HCT116 (cell line): ENCODE results near the gene RNF212. TPM values are rescaled to one million over a fixed set of nuclear protein-coding genes. Genes with fewer than 3 reads are reported as not detected.

Source experiments
- ATAC-seq: fragments of 200-7000 bp; cut with Tn5 transposase; 2 replicates; pipeline ENCODE4 v1.9.1; 2020; ENCODE audit warnings: mild to moderate bottlenecking, moderate library complexity
- BruUV-seq: library from RNA; stranded (reverse); fragments of 400-500 nt; replicated peaks from 2 replicates; lab custom pipeline; 2021; lab: Mats Ljungman, UMichigan
- CTCF ChIA-PET: fragments of 300-600 bp; sonication (Branson Sonifier 250); formaldehyde crosslinking; loops from one replicate; lab custom pipeline; 2021; ENCODE audit warnings: antibody characterized with exemption; lab: Charles Lee
- POLR2A ChIA-PET: fragments of 300-600, 350-600 bp; sonication (Branson Sonifier 250); formaldehyde crosslinking; loops from one replicate; lab custom pipeline; 2021; ENCODE audit warnings: antibody characterized with exemption; lab: Charles Lee
- RAD21 ChIA-PET, 2 experiments: fragments of 300-600 bp; sonication (Branson Sonifier 250); formaldehyde crosslinking; loops; one replicate each; lab custom pipeline; 2023; ENCODE audit warnings: low total read pairs in 2 of 2; ENCODE audit not compliant: uncharacterized antibody in 2 of 2, unreplicated experiment in 2 of 2, low non-redundant PET in 1 of 2; lab: Charles Lee
- DNase-seq: peaks from one replicate; pipeline ENCODE4 v3.0.0-alpha.2; 2010; ENCODE audit warnings: low read depth, low spot score
- H2AFZ ChIP-seq: fragments of 200-600 bp; shearing (Covaris generic), sonication (generic); 2 replicates; pipeline ENCODE4 v1.6.1; 2017; ENCODE audit warnings: low read depth, mixed run types, mixed read lengths, antibody characterized with exemption, low read length; ENCODE audit not compliant: poor library complexity, severe bottlenecking
- H3K27ac ChIP-seq: 2 replicates; pipeline ENCODE4 v1.5.1; 2012; ENCODE audit warnings: low read depth, low read length
- H3K27me3 ChIP-seq: fragments of 200-600 bp; sonication (generic); 2 replicates; pipeline ENCODE4 v1.6.1; 2016; ENCODE audit warnings: mixed run types, low read length, mixed read lengths; ENCODE audit not compliant: insufficient read depth
- H3K36me3 ChIP-seq, 2 experiments: fragments of 200-500 bp in 1 of 2; fragments of 200-600 bp in 1 of 2; sonication (Bioruptor generic) in 1 of 2; sonication (generic) in 1 of 2; 2 replicates each; pipeline versions ENCODE4 v1.5.1 to v1.6.1; 2014 to 2016; ENCODE audit warnings: low read length in 2 of 2, inconsistent platforms in 1 of 2, mixed read lengths in 1 of 2, mixed run types in 1 of 2; ENCODE audit not compliant: insufficient read depth in 2 of 2, control insufficient read depth in 1 of 2
- H3K4me1 ChIP-seq, 2 experiments: fragments of 200-600 bp in 1 of 2; sonication (generic) in 1 of 2; 2 replicates each; pipeline versions ENCODE4 v1.5.1 to v1.6.1; 2012 to 2017; ENCODE audit warnings: low read length in 2 of 2, inconsistent platforms in 1 of 2, mild to moderate bottlenecking in 1 of 2, mixed read lengths in 1 of 2, mixed run types in 1 of 2, moderate library complexity in 1 of 2; ENCODE audit not compliant: insufficient read depth in 2 of 2, control insufficient read depth in 1 of 2
- H3K4me2 ChIP-seq: fragments of 200-600 bp; sonication (generic); 2 replicates; pipeline ENCODE4 v1.6.1; 2017; ENCODE audit warnings: mixed run types, low read length, mixed read lengths
- H3K4me3 ChIP-seq, 2 experiments: fragments of 200-600 bp in 1 of 2; sonication (generic) in 1 of 2; replicated peaks in 1 of 2; 2 replicates each; pipeline ENCODE4 v1.5.1; 2011 to 2016; ENCODE audit warnings: low read length in 2 of 2, control low read depth in 1 of 2, low read depth in 1 of 2, mild to moderate bottlenecking in 1 of 2, mixed read lengths in 1 of 2, mixed run types in 1 of 2
- H3K79me2 ChIP-seq: fragments of 200-600 bp; sonication (generic); 2 replicates; pipeline ENCODE4 v1.6.1; 2017; ENCODE audit warnings: mild to moderate bottlenecking, mixed run types, low read length, moderate library complexity, mixed read lengths; ENCODE audit not compliant: insufficient read depth
- H3K9ac ChIP-seq: fragments of 200-600 bp; sonication (generic); 2 replicates; pipeline ENCODE4 v1.6.1; 2016; ENCODE audit warnings: low read length, mixed read lengths
- H3K9me2 ChIP-seq: fragments of 200-600 bp; sonication (generic), shearing (Covaris generic); 2 replicates; pipeline ENCODE4 v1.6.1; 2017; ENCODE audit warnings: mixed run types, mild to moderate bottlenecking, moderate library complexity; ENCODE audit not compliant: insufficient read depth
- H3K9me3 ChIP-seq, 2 experiments: fragments of 200-500 bp in 1 of 2; fragments of 200-600 bp in 1 of 2; sonication (Bioruptor generic) in 1 of 2; sonication (generic) in 1 of 2; 2 replicates each; pipeline ENCODE4 v1.6.1; 2014 to 2017; ENCODE audit warnings: low read length in 2 of 2, mixed read lengths in 2 of 2, inconsistent platforms in 1 of 2, low read depth in 1 of 2, mild to moderate bottlenecking in 1 of 2, mixed run types in 1 of 2, moderate library complexity in 1 of 2; ENCODE audit not compliant: control insufficient read depth in 1 of 2, insufficient read depth in 1 of 2
- H4K20me1 ChIP-seq: fragments of 200-600 bp; sonication (generic), shearing (Covaris generic); 2 replicates; pipeline ENCODE4 v1.6.1; 2017; ENCODE audit warnings: mixed run types, mild to moderate bottlenecking, moderate library complexity; ENCODE audit not compliant: insufficient read depth
- CBX3 ChIP-seq: IDR thresholded peaks from 2 replicates; pipeline ENCODE4 v1.6.1; 2012; ENCODE audit warnings: low read depth
- CEBPB ChIP-seq: IDR thresholded peaks from 2 replicates; pipeline ENCODE4 v1.6.1; 2012; ENCODE audit warnings: low read depth
- EGR1 ChIP-seq: IDR thresholded peaks from 2 replicates; pipeline ENCODE4 v1.6.1; 2012; ENCODE audit warnings: low read depth
- ELF1 ChIP-seq: IDR thresholded peaks from 2 replicates; pipeline ENCODE4 v1.6.1; 2012; ENCODE audit warnings: low read depth, borderline replicate concordance
- EZH2 ChIP-seq: fragments of 200-600 bp; sonication (generic); IDR thresholded peaks from 2 replicates; pipeline ENCODE4 v1.6.1; 2017; ENCODE audit warnings: antibody characterized with exemption, mixed run types
- EZH2phosphoT487 ChIP-seq: fragments of 200-600 bp; IDR thresholded peaks from 2 replicates; pipeline ENCODE4 v1.6.1; 2018; ENCODE audit warnings: antibody characterized with exemption, borderline replicate concordance
- FOSL1 ChIP-seq: IDR thresholded peaks from 2 replicates; pipeline ENCODE4 v1.6.1; 2012; ENCODE audit warnings: low read depth
- JUND ChIP-seq: IDR thresholded peaks from 2 replicates; pipeline ENCODE4 v1.6.1; 2012
- POLR2A ChIP-seq: IDR thresholded peaks from 2 replicates; pipeline ENCODE4 v1.7.0; 2011; ENCODE audit warnings: borderline replicate concordance; ENCODE audit not compliant: insufficient read depth, insufficient read length; ENCODE audit errors: extremely low read depth
- POLR2AphosphoS5 ChIP-seq: IDR thresholded peaks from 2 replicates; pipeline ENCODE4 v1.6.1; 2011; ENCODE audit warnings: mild to moderate bottlenecking, low read depth, low read length, moderate library complexity
- RAD21 ChIP-seq: IDR thresholded peaks from 2 replicates; pipeline ENCODE4 v1.6.1; 2012; ENCODE audit warnings: low read depth, mild to moderate bottlenecking
- SIN3A ChIP-seq: IDR thresholded peaks from 2 replicates; pipeline ENCODE4 v1.6.1; 2012; ENCODE audit warnings: low read depth
- SP1 ChIP-seq: IDR thresholded peaks from 2 replicates; pipeline ENCODE4 v1.6.1; 2012; ENCODE audit warnings: low read depth
- SRF ChIP-seq: IDR thresholded peaks from 2 replicates; pipeline ENCODE4 v1.6.1; 2012; ENCODE audit warnings: low read depth
- YY1 ChIP-seq: IDR thresholded peaks from 2 replicates; pipeline ENCODE4 v1.6.1; 2011; ENCODE audit warnings: low read length, low read depth, moderate library complexity, mild to moderate bottlenecking; ENCODE audit not compliant: insufficient replicate concordance; ENCODE audit errors: extremely low read depth
- ZBTB33 ChIP-seq: IDR thresholded peaks from 2 replicates; pipeline ENCODE4 v1.6.1; 2011; ENCODE audit warnings: mild to moderate bottlenecking, low read length, moderate library complexity; ENCODE audit not compliant: insufficient replicate concordance; ENCODE audit errors: extremely low read depth
- ZFX ChIP-seq: fragments of 450-650 bp; IDR thresholded peaks from 2 replicates; pipeline ENCODE4 v1.6.1; 2017
- intact Hi-C: fragments of 100-400 bp; cut with micrococcal nuclease; formaldehyde crosslinking; loops from 2 replicates; pipeline ENCODE4 v1.10.0; 2022
- total RNA-seq: library from RNA; stranded (reverse); gene quantifications from one replicate; pipeline ENCODE4 v1.2.1, GENCODE V29; 2021; ENCODE audit not compliant: unreplicated experiment
- TF ChIP-seq, protein P1 (sequence below): IDR thresholded peaks from 2 replicates; pipeline ENCODE4 v1.6.1; 2012
- TF ChIP-seq, protein P2 (sequence below): IDR thresholded peaks from 2 replicates; pipeline ENCODE4 v1.6.1; 2012

Gene RNF212
- total RNA-seq, 1 experiment from 2014 or later, result not detected

DNA sequence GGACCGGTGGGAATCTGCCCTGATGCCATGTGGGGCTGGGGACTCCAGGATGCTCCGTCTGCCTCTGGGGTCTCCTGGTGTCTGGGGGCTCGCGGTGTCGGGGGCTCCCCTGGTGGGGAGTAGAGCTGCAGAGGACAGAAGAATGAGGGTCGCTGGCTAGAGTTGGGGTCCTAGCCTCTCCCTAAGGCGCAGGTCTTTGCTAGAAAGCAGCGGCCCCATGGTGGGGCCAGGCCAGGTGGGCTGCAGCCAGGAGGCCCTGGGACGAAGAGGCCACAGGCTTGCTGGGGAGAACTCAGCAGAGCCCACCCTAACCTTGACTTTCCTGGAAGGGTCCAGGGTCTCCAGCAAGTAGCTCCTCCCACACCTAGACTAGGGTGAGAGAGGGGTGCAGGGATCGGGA is 80.5 kb downstream of the RNF212 start:
- H3K36me3 ChIP-seq, result no peaks in the 10 kb centered on the region
- no peaks in the 10 kb centered on the region for H4K20me1 ChIP-seq
- H3K27ac ChIP-seq, result no peak overlapping the region
- H3K9ac ChIP-seq, result no peak overlapping the region
- ChIA-PET CTCF (no interaction called here), POLR2A (no interaction called here)
- no peak for DNase-seq
- H3K79me2 ChIP-seq, result no peaks in the 10 kb centered on the region
- peaks cover 14 to 20% of the 10 kb centered on the region in 2 experiments; a peak in 3 of 4 replicates for H3K4me1 ChIP-seq
- intact Hi-C loops, result no loop called here
- H3K4me3 ChIP-seq, result no peak overlapping the region
- H3K4me2 ChIP-seq, result no peak overlapping the region
- H3K9me3 ChIP-seq, result no peaks in the 10 kb centered on the region
- H3K9me2 ChIP-seq, result no peaks in the 10 kb centered on the region
- TF ChIP-seq EGR1 (no peak), SRF (no peak), RAD21 (no peak), POLR2A (no peak), FOSL1 (no peak), JUND (no peak), SP1 (no peak), EZH2 (no peak), POLR2AphosphoS5 (no peak), ZBTB33 (no peak), ZFX (no peak), CBX3 (no peak), CEBPB (no peak), EZH2phosphoT487 (no peak), ELF1 (no peak), SIN3A (no peak), YY1 (no peak)
- TF ChIP-seq, protein P1, sequence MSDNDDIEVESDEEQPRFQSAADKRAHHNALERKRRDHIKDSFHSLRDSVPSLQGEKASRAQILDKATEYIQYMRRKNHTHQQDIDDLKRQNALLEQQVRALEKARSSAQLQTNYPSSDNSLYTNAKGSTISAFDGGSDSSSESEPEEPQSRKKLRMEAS, result no peak
- TF ChIP-seq, protein P2, sequence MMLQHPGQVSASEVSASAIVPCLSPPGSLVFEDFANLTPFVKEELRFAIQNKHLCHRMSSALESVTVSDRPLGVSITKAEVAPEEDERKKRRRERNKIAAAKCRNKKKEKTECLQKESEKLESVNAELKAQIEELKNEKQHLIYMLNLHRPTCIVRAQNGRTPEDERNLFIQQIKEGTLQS, result no peak
- TF ChIP-seq, all 23 proteins: peak for 0
- RAD21 ChIA-PET, result no interaction called here
- H3K27me3 ChIP-seq, result no peaks in the 10 kb centered on the region
- no peak overlapping the region for H2AFZ ChIP-seq
- no TSS peak for BruUV-seq
- no peak for ATAC-seq
